ENCODE measurements around the gene GRIN2A.

GRIN2A gene

DNA sequence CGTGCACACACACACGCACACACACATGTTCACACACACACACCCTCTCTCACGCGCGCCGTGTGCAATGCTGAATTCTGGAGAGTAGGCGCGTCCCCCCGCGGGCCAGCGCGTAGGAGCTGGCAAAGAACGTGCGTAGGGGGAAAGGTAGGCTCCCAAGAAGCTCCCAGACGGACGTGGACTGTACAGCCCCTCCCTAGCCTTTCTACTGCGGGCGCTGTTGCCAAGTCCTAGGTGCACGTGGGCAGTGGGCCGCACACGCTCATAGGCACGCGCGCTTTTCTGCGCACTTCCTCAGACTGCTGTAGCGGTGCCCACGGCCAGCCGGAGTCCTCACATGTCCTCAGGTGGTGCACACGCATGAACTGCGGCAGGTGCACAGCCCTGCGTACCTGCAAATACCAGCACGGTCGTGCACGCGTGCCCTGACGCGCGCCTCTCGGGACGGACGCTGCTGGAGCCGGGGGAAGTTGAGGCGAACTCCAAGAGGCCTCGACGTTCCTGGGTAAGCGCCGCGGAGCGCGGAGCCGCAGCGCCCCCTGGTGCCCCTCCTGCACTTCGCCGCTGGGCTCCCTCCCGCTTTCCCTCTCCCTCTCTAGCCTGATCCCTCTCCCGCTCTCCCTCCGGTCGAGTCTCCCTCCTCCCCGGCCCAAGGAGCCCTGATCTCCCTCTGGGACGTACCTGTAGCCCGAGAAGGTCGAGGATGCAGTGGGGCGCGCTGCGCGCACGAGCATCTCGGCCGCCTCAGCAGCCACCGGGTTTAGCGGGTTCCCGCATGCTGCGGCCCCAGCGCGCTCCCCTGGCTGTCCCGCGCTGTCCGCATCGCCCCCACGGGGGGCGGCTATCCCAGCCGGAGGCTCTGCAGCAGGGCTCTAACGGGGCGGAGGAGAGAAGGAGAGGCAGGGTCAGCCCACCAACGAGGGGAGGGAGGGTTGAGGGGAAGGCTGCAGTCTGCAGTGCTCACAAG lies 749 bp downstream of the GRIN2A start:
- DNase-seq = no peak

DNA sequence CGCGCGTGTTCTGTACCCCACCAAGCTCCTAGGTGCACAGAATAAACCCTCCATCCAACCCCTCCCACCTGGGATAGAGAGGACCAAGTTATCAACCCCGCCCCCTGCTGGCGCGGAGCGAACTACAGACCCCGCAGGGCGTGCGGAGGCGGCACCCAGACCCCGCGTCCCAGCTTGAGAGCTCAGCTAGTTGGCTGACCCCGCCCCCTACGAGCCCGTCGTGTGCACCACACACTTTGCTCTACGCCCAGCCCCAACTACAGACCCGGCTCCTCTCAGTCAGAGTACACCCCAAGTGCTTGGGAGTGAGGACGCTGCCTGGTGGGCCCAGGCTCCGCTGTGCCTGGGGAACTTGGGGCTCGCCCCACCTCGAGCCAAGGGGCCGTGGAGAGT lies 1.5 kb downstream of the GRIN2A start:
- DNase-seq = no peak

DNA sequence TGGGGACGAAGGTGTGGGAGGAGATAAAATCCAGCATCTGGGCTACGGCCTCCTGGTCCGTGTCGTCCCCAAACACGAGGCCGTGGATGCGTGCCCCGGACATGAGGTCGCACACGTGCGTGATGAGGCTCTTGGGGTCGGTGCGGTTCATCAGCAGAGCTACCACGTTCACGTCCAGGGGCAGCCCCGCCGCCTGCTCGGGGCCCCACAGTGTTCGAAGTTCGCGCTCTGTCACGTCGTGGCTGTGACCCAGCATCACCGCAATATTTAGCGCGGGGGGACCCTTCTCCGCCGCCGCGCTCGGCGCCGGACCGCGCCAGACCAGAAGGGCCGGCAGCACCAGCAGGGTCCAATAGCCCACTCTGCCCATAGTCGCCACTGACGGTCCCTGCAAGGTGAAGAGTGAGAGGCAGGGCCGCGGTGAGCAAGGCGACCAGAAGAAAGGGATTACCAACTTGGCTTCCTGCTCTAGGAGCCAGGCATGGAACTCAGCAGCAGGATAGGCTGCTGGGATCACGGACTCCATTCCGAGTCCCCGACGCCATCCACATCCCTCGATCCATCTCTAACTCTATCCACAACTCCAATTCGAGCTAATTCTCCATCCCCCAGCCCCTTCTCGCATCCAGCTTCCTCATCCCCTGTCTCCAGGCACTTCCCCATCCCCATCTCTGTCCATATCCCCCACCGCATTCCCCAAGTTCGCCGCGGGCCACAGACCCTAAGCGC lies 2.0 kb downstream of the GRIN2A start:
- no peak for DNase-seq

DNA sequence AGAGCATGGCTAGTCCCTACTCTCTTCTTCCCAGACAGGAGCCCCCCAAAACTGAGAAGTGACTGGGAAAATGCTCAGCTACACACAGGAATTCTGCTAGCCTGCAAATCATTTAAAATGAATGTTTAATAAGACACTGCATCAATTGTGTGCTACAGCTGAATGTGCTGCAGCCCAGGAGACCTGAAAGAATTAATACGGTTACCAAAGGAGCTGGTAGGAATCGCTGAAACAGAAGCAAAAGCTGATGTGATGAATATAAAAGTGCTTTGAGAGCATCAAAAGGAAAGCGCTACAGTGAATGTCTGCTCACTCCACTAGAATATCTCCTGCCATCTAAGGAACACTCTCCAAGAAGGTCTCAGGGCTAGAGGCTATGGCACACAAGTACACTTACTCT lies 3.7 kb downstream of the GRIN2A start:
- DNase-seq = no peak

DNA sequence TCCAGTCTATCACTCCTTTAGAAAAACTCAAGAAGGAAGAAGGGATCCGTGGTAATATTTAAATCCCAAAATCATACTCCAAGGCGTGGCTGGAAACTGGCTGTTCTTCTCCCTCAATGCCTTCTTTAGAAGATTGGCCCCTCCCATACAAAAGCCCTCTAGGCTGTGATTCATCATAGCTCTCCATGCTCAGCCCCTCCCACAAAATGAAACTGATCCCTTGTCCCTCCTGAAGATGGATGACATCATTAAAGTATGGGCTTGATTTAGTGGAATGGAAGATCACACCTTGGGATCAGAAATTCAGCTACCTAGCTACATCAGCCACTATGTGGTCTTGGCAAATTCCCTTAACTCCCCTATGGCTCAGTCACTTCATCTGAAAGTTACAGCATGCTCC lies 4.1 kb downstream of the GRIN2A start:
- DNase-seq = no peak

DNA sequence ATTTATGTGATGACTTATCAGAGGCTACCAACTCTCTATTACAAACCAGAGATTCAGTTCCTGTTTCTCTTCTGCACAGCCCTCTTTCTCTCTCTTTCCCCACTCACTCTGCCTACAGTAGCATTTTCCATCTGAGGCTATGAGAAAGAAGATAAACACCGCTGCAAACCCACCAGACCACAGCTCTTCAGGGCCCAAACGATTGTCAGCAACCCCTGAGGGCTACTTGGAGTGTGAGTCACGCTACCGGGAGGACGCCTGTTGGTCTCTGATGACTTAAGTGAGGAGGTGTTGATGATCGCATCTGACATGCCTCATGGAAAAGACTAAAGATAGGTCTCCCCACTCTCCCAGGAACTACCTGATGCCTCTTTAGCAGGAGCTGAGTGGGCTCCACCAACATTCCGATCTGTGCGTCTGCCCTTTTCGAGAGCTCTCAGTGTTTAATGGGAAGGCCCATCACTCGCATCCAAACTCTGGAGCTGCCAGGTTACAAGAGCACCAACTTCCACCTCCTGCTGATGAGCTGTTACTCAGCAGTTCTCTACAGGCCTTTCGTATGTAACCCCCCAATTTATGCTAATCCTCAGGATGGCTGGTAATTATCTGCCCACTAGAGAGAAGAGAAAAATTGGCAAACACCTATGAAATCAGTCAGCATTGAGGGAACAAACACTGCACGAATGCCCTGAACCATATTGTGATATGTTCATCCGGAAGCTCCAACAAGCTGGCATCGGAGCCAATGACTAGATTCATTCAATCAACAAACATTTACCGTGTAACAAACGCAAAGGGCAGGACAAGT lies 9.2 kb downstream of the GRIN2A start:
- DNase-seq = no peak

DNA sequence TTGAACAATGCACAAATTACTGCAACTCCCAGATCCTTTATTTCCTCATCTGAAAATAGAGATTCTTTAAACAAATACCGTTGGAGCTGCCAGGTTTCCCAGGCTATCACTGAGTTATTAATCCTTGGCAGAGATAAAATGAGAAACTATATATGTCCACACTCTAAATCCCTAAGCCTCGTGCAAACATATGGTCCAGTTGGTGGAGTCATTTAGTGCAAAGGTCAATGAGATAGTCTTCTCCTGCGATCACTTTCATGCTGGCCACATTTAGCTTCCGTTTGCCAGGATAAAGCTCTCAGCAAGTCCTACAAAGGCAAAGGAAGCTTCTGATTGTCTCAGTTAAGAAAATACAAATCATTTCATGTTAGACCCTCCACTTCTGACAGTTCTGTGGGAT lies 11.0 kb downstream of the GRIN2A start:
- DNase-seq = peak; percentile 2

DNA sequence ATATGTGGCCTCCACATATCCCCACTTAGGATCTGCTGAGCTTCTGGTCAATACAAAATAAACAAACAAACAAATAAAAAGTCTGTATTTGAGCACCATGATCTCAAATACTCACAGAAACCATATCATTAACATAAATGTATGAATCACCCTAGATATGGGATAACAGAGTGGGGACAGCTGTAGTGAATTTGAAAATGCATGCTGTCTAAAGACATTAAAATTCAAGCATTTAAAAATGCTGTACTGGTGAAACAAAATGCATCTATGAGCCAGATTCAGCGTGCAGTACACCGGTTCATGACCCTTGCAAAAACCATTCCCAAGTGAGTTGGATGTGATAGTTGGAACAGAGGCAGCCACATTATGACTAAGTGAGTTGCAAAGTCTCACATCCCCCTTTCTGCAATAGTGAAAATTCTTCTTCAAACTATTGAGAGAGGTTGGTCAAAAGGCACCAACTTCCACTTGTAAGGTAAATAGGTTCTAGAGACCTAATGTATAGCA lies 12.3 kb downstream of the GRIN2A start:
- DNase-seq = no peak

DNA sequence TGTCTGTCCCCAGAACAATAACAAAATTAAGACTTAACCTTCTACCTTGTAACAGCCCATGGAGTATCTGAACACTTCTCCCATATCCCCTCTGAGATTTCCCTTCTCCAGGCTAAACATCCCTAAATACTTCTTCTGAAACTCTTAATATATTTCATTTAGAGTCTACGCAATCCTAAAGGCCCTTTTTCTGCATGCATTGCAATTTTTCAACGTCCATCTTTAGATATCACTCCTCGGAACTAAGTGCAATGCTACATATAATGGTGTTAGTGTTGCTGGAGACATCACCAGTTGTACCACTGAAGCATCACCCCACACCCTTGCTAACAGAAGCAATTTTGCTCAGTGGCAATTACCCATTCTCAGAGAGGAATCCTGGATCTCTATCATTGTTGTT lies 13.2 kb downstream of the GRIN2A start:
- no peak for DNase-seq

DNA sequence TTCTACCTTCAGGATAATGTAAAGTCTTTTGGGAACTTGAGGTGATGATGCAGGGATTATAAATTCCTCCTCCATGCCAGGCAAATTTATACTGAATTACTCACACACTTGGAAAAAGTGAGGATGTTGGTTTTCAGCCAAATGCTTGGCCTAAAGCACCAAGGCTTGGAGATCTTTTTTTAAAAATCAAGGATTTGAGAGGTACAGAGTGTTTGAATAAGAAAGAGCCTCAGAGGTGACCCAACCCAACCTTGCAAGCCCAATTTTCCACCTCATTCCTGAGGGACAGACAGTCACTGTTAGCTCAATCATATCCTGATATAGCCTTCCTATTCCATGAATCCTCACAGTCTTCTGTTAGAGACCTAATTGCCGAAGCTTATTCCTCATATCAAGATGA lies 14.0 kb downstream of the GRIN2A start:
- no peak for DNase-seq

DNA sequence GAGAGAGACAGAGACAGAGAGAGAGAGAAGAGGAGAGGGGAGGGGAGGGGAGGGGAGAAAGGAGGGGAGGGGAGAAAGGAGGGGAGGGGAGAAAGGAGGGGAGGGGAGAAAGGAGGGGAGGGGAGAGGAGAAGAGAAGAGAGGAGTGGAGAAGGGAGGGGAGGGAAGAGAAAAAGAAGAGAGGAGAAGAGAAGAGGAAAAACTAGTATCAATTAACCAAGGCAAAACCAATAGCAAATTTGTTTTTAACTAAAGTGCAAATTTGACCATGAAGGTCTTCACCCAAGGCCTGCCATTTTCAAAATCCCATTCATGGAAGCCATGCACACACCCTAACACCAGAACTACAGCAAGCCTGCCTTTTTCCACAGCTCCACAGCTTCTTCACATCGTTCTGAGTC lies 16.6 kb downstream of the GRIN2A start:
- DNase-seq = no peak

DNA sequence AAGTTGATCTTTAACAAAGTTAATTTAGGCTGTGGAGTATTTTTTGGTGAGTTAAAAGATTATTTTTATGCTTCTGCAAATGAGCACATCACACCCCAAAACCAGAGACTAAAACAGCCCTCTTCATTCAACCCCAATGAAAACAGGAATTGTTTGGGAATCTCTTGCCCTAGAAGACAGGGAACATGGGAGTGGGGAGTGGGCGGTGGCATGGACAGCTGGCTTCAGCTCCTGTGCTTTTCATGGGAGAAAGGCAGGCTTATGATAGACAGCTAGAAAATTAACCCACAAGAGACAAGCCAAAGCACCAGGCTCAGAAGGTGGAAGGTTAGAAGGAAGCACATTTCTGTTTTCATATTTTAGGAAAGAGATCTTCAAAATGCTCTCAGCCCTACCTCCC lies 19.2 kb downstream of the GRIN2A start:
- DNase-seq = no peak

DNA sequence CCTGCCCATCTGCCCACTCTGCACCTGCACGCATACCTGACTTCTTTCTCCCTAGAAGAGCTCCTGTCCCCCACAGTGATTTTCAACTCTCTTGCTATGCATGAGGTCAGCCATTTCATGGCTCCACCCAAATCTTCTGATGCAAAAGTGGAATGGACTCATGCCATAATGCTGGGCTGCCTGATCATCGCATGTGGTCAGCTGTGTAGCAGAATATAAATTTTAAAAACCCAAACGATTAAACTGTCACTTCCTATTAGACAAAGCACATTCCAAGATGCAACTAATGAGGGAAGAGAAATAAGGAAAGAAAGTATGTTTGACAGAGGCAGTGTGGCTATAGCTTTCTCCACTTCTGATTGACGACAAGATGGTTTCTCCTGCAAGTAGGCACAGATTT lies 26.1 kb downstream of the GRIN2A start:
- DNase-seq = no peak

DNA sequence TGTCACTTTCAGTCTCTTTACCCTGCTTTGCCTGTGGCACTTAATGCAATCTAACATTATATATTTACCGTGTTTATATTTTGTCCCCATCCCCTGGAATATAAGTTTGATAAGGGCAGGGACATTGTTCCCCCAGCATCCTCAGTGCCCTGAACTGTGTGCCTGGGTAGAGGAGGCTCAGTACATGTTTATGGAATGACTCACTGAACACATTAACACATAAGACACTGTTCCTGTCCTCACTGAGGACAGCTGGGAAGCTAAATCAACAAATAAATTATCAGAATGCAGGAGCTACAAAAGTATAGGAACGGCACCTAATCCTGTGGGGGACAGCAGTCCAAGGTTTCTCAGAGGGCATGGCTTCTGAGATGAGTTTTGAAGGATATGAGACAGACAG lies 27.8 kb downstream of the GRIN2A start:
- DNase-seq = no peak

DNA sequence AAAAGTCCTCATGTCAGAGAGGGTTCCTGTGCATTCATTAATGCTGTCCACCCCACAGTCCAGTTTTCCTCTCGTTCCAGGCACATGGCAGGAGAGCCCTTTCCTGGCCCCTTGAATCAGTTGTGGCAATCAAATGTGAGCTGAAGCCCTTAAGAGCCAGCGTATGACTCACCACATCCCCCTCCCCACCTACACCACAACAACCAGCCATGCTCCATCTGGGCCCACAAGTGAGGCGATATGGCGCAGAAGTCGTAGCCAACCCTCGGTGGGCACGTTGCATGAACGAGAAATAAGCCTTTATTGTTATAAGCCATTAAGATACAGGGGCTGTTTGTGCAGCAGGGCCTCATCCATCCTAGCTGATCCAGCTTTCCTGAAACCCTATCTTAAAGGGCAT lies 28.2 kb downstream of the GRIN2A start:
- DNase-seq = no peak

DNA sequence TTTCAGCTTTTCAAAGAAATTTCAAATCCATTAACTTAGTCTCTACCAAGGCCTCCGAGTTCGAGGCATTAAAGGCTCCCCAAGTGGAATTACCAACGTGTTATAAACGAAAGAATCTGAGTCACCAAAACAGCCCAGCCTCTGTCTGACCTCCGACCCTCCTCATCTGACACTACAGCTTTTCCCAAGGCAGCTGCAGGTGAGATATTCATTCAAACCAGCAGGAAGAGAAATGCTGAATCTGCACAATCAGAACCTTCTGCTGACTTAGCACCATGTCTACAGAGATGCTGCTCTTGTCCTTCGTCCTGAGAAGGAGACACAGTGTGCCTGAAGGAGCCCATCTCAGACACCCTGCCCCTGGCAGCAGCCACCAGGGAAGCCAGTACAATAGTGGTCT lies 30.5 kb downstream of the GRIN2A start:
- DNase-seq = no peak

DNA sequence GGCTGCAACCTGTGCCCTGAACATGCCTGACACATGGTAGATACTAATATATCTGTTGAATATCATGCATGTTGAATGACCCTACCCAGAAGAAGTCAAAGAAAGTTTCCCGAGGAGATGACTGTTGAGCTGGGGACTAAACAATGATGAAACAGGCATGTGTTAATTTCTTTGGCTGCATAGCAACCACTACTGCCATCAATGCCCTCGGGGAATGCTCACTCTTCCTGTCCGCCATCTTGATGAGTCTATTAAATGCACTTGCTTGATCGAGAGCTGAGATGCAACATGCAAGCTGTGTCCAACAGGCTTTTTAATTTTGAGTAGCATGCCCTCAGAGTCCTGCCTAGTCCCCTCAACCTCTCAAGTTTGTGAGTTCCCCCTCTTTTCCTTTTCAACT lies 31.3 kb downstream of the GRIN2A start:
- DNase-seq = no peak

DNA sequence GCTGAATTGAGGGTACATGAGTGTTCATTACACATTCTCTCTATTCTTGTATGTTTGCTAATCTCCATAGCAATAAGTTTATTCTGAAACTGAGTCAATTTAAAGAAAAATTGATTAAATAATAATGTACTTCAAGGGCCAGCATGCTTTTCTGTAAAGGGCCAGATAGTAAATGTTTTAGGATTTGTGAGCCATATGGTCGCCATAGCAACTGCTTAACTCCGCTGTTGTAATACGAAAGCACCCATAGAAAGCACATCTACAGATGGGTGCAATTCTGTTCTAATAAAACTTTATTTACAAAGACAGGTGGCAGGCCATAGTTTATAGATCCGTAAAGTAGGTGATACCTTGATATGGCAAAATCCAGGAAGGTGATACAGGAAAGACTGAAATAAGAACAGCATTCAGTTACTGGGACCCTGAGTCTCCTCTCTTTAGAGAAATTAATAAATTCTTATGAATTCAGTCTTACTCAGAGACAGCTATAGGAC lies 36.6 kb downstream of the GRIN2A start:
- DNase-seq = no peak

DNA sequence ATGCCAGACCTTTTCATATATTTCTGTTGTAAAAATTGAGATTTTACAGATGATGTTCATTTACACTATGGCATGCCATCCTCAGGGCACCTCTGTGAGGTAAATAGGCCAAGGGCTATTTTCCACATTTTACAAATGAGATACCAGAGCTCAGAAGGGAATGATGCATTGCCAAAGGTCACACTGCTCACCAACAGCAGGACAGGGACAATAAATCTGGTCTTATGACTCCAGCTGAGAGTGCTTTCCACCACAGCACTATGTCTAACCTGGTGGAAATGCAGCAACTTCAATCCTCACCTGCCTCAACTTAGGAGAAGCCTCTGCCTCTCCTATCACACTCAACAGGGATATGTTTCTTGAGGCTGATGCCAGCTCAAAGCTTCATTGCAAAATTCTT lies 40.6 kb downstream of the GRIN2A start:
- DNase-seq = no peak

DNA sequence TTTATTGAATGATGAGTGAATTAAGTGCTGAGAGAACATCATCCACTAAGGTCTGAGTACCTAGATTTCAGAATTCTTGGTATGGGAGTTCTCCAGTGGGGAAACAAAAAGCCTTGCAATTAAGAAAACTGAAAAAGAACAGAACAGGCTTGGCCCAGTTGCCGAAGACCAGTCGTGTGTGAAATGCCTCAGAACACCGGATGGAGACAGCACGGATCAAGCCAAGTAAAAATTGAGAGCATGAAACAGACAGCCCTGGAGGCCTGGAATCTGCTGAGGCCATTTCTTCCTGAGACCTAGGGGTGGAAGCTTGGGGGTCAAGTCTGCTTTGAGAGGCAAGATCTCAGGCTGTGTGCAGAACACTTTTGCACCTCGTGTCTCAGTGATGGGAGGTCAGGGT lies 43.3 kb downstream of the GRIN2A start:
- no peak for DNase-seq

DNA sequence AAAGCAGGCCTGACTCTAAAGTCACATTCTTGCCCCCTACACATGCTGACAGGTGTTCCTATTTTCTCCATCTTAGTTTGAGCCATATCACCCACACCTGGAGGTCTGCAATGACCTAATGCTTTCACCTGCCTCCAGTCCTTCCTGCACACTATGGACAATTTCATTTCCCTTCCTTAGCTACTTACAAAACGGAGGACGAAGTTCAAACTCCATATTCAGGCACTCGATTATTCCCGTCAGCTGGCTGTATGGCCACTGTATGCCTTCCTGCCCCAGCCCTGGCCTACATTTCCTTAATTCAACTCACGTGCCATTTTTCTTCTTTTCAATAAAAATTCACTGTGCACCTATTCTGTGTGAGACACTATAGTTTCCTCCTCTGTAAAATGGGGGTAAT lies 44.9 kb downstream of the GRIN2A start:
- DNase-seq = no peak

DNA sequence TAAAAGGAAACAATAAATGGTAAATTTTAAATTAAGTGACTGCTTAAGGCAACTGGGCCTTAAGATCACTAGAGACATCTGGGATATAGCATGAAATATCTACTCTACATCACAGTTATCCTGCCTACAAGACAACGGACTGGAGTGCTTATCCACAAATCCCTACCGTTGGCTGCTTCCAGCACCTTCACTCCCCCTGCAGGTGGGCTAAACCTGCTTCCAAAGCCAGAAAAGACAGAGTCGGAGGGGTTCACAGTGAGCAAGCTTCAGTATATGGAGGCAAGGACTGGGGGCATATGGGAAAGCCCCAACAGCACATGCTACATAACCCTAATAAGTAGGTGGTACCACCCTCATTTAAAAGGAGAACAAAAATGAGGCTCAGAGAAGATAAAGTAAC lies 45.3 kb downstream of the GRIN2A start:
- DNase-seq = no peak

DNA sequence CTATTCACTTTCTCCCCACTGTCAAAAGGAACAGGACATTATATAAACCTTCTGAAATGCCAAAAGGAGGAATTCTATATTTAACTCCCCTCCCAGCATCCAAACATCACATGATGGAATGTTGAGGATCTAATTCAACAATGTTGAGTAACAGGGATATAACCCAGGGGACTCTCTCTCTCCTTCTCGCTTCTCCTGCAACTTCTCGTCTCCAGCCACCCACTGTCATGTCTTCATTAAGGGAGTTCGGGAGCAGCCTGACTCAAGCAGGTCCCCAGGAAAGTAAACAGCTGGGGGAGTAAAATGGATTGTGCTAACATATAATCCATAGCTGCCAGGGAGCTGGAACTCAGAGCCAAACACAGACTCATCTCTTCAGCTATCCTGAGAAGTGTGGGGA lies 51.7 kb downstream of the GRIN2A start:
- DNase-seq = no peak

Measured in DMS53 (cell line).